MM.1S (cell line): Measurements from ENCODE around the gene CPLX1.

Experiments
- CTCF ChIP-seq: fragments of 300-600 bp; sonication (generic); IDR thresholded peaks from 2 replicates; pipeline ENCODE4 v1.5.1; 2016; ENCODE audit warnings: antibody characterized with exemption, low read length, mixed read lengths
- EZH2 ChIP-seq: fragments of 300-600 bp; sonication (generic); optimal IDR thresholded peaks from 2 replicates; pipeline ENCODE3; 2017; ENCODE audit warnings: low read depth, mild to moderate bottlenecking, antibody characterized with exemption, low read length, mixed read lengths
- EZH2phosphoT487 ChIP-seq: fragments of 300-600 bp; sonication (generic); IDR thresholded peaks from 2 replicates; pipeline ENCODE4 v1.6.1; 2018; ENCODE audit warnings: antibody characterized with exemption, low read length

GRCh38 chr4:868421-868820 is 42.5 kb upstream of the CPLX1 start:
- no peak for TF ChIP-seq EZH2
- no peak for TF ChIP-seq CTCF
- TF ChIP-seq EZH2phosphoT487: no peak
